ENCODE data around the gene PTOV1.

DNA sequence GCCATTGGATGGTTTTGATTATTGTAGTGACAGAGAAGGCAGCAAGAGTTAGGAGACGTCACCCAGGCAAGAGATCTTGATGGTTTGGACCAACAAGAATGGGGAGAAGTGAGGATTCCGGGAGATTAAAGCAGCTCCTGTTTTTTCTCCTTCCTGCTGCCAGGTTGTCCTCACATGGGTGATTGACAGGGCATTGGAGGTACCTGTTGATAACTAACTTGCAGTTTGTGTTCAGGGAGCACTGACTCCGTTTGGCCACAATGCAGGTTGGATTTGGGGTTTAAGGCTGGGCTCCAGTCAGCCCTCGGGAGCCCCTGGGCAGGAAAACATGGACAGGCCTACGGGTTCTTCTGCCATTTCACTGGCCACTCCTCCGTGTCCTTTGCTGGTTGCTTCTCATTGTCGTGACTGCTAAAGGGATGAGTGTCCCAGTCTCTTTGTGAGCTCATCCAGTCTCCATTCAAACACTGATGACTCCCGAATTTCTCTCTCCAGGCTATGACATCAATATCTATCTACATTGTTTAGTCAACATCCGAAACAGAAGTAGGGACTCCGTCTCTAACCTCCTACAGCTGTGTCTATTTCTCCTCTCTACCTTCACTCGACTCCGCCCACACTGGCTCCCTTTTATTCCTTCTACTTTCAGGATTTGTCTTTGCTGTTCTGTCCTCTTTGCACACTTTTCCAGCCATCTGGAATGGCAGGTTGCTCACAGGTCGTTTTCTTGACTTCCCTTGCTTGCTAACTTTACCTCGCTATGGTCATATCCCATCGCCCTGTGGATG lies 1.3 kb upstream of the PTOV1 start:
- TF ChIP-seq, protein P1, sequence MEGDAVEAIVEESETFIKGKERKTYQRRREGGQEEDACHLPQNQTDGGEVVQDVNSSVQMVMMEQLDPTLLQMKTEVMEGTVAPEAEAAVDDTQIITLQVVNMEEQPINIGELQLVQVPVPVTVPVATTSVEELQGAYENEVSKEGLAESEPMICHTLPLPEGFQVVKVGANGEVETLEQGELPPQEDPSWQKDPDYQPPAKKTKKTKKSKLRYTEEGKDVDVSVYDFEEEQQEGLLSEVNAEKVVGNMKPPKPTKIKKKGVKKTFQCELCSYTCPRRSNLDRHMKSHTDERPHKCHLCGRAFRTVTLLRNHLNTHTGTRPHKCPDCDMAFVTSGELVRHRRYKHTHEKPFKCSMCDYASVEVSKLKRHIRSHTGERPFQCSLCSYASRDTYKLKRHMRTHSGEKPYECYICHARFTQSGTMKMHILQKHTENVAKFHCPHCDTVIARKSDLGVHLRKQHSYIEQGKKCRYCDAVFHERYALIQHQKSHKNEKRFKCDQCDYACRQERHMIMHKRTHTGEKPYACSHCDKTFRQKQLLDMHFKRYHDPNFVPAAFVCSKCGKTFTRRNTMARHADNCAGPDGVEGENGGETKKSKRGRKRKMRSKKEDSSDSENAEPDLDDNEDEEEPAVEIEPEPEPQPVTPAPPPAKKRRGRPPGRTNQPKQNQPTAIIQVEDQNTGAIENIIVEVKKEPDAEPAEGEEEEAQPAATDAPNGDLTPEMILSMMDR (conservative IDR thresholded peaks at IDR 0.05; ENCODE audit: low read length): no peak
- no peak for TF ChIP-seq EZH2phosphoT487 (IDR thresholded peaks at IDR 0.05; ENCODE audit: borderline replicate concordance, low read depth, low read length)
